Ureter (tissue), 1 donor: ENCODE data around the gene C5orf24. TPM values are rescaled to one million over a fixed set of nuclear protein-coding genes. Genes with fewer than 3 reads are reported as not detected.

Experiments used
- total RNA-seq: library from RNA; stranded (reverse); gene quantifications from one replicate; pipeline ENCODE4 v1.2.4, GENCODE V29; 2023
- donor health status: DM: yes; HTN: yes; CAD: no.

The C5orf24 gene
- total RNA-seq, 1 donor from 2014 or later, result 33.7 TPM

Other genes starting within 250 kb of the C5orf24 start
- gene SAR1B, start 213.1 kb upstream of the C5orf24 start, total RNA-seq, result 82.8 TPM
- 23.7 TPM for gene SEC24A, start 197.2 kb upstream of the C5orf24 start, total RNA-seq
- 19.8 TPM for gene CAMLG, start 107.4 kb upstream of the C5orf24 start, total RNA-seq
- gene DDX46, start 87.2 kb upstream of the C5orf24 start, total RNA-seq, result 60.1 TPM
- 44.2 TPM for gene TXNDC15, start 28.4 kb downstream of the C5orf24 start, total RNA-seq
- gene PCBD2, start 59.2 kb downstream of the C5orf24 start, total RNA-seq, result 13.8 TPM
- gene CATSPER3, start 121.9 kb downstream of the C5orf24 start, total RNA-seq, result 0.99 TPM
- gene PITX1, start 188.3 kb downstream of the C5orf24 start, total RNA-seq, result 20.6 TPM